ENCODE measurements around the gene TMEM120A.
"Not testable (repeated sequence)": the region's sequence is repeated elsewhere in the genome, so short reads cannot be mapped to it uniquely, and the experiment has no call there.

Gene TMEM120A

DNA sequence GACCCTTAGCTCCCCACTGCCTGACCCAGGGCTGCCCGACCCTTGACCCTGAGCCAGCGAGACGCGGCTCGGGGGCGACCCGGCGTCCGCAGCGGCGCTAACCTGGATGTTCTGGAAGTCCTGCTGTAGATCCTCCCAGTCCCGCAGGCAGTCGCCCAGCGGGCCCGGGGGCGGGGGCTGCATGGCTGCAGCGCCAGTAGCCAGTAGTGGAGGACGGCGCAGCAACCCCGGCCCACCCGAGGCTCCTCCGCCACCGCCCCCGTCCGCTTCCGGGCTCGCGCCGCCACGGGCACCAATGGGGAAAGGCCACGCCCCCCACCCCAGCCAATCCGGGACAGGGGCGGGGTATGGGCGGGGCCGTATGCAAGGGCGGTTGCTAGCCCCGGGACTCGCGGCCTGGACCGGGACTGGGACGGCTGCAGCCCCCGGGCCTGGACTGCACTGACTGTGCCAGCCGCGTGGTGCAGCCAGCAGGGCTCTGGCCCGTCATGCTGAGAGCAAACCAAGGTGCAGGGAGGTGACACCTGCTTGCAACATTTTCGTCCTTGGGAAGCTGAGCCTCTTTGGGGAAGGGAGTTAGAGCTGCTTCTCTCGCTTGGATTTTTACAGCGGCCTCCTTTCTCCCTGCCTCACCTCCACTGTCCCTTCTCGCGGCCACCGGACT, at the start of gene TMEM120A:
Gene TMEM120A, minus strand, starts transcription at position 208 of the 664 bp plus-strand sequence. Its CDS starts 25 bp downstream, at position 183.
- DNase-seq, result peak; percentile 92

GRCh38 chr7:76040126-76040525, 45.7 kb upstream of the TMEM120A start:
- no peak for DNase-seq

- DNase-seq, result no peak
Observed at GRCh38 chr7:76037310-76037709, 42.9 kb upstream of the TMEM120A start.

DNA sequence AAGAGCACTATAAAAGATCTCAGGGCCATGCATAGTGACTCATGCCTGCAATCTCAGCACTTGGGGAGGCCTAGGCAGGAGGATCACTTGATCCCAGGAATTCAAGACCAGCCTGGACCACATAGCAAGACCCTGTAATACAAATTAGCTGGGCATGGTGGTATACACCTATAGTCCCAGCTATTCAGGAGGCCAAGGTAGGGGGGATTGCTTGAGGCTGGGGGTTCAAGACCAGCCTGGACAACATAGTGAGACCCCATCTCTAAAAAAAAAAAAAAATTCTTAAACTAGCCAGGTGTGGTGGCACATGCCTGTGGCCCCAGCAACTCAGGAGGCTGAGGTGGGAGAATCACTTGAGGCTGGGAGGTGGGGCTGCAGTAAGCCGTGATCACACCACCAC, 37.6 kb upstream of the TMEM120A start:
- no peak for DNase-seq

DNA sequence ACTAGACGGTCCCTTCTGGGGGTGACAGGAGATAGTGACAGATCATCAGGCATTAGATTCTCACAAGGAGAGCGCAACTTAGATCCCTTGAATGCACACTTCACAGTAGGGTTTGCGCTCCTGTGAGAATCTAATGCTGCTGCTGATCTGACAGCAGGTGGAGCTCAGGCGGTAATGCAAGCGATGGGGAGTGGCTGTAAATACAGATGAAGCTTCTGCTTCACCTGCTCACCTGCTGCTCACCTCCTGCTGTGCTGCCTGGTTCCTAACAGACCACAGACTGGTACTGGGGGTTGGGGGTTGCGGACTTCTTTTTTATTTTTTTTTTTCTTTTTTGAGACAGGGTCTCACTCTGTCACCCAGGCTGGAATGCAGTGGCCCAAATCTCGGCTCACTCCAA, 35.3 kb upstream of the TMEM120A start:
- DNase-seq, result not testable (repeated sequence)

GRCh38 chr7:76023002-76023401, 28.6 kb upstream of the TMEM120A start:
- DNase-seq, result no peak

DNA sequence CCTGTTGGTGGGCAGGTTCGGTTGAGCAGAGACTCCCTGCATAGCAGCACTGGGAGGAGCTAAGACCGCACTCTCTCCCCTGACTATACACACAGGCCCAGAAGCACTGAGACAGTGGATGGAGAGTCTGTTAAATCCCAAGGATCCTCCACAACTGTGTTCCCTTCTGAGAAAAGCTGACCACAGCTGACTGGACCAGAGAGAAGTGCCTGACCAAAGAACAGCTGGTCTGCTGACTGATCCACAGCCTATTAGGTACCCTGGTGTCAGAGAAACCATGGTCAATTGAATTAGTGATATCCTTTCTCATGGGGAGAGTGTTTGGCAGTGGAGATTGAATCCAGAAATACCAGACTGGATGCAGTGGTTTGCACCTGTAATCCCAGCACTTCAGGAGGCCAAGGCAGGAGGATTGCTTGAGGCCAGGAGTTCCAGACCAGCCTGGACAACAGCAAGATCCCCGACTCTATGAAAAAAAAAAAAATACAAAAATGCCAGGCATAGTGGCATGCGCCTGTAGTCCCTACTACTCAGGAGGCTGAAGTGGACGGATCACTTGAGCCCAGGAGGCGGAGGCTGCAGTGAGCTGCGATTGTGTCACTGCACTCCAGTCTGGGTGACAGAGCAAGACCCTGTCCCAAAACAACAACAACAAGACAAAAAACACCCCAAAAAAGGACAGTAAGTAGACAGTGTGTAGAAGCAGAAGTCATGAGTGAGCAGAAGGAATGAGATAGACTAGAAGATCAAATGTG, 27.8 kb upstream of the TMEM120A start:
- no peak for DNase-seq

GRCh38 chr7:76020031-76020714, 25.8 kb upstream of the TMEM120A start:
- DNase-seq, result peak; percentile 68

GRCh38 chr7:76018520-76018919, 24.1 kb upstream of the TMEM120A start:
- DNase-seq, result not testable (repeated sequence)

DNA sequence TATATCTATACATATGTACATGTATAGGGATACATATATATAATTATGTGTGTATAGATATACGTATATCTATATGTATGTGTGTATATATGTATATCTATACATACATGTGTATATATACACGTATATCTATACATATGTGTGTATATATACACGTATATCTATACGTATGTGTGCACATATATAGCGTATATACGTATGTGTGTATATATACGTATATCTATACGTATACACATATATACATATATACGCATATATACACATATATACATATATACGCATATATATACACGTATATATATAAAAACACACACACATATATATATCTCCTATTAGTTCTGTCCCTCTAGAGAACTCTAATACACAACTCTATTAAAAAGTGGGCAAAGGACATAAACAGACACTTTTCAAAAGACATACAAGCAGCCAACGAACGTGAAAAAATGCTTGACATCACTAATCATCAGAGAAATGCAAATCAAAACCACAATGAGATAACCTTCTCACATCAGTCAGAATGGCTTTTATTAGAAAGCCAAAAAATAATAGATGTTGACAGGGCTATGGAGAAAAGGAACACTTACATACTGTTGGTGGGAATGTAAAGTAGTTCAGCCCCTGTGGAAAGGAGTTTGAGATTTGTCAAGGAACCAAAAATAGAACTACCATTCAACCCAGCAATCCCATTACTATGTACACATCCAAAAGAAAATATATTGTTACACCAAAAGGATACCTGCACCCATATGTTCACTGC, 22.0 kb upstream of the TMEM120A start:
- DNase-seq, result no peak

DNA sequence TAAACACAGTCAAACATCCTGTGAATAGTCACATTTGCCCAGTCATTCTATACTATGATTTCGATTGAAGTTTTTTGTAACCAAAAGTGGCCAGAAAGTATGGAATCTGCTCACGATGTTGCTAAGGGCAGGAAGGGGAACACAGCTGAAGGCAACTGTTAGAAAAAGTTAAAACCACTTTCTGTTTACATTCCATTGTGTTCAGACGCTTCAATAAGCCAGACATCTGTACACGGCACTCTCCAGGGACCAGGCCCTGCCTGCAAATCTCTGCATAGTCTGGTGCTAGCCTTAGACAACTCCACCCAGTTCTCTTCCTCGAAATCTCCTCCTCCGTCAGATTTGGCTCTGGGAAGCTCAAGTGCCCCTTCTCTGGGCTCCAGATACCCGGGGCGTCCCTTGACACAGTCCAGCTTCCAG, 17.1 kb upstream of the TMEM120A start:
- DNase-seq, result no peak

GRCh38 chr7:76009672-76010600, 15.5 kb upstream of the TMEM120A start:
- DNase-seq, result no peak

- peak; percentile 29 for DNase-seq
Observed at GRCh38 chr7:76008156-76008687, 13.8 kb upstream of the TMEM120A start.

GRCh38 chr7:76005004-76005403, 10.6 kb upstream of the TMEM120A start:
- not testable (repeated sequence) for DNase-seq

DNA sequence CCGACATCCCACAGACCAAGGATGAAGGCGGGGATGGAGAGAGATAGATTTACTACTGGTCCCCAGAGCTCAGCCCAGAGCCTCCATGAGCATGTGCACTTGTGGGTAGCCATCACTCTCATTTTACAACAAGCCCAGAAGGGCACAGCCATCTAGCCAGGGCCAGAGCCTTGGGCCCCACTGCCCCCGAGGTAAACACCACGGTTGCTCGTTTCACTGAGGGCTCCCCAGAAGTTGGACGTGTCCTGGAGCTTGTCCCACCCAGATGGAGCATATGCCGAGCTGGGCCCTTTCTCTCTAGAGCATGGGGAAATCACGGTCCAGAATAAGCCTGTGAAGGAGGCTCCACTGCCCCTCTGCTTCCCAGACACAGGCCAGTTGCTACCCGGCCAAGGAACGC, 9.0 kb upstream of the TMEM120A start:
- DNase-seq, result no peak

- DNase-seq, result no peak
Observed at GRCh38 chr7:76002822-76003221, 8.4 kb upstream of the TMEM120A start.

- no peak for DNase-seq
Observed at GRCh38 chr7:76002139-76002538, 7.7 kb upstream of the TMEM120A start.

DNA sequence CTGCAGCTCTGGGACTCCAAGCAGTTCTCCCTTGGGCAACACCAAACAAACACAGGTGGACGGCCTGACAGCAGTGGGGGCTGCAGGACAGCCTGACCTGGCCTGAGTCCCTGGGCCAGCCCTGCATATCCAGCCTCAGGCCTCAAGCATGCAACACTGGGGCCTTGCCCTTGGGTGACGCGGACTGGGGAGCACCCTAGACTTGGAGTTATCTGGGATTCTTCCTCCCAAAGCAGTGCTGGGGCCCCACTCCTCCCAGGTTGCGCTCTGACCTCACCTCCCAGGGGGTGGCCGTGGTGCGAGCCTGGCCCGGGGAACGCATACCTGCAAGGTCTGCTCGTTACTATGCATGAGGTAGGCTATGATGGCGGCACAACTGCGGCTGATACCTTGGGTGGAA, 6.2 kb upstream of the TMEM120A start:
- no peak for DNase-seq

DNA sequence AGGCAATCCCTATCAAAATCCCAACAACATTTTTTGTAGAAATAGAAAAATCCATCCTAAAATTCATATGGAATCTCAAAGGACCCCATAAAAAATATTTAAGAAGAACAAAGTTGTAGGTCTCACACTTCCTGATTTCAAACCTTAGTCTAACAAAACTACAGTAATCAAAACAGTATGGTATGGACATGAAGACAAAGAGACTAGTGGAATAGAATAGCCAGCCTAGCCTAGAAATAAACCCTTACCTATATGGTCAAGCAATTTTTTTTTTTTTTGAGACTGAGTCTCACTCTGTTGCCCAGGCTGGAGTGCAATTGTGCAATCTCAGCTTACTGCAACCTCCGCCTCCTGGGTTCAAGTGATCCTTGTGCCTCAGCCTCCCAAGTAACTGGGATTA, 3.6 kb upstream of the TMEM120A start:
- no peak for DNase-seq

- DNase-seq, result no peak
Observed at GRCh38 chr7:75996476-75996875, 2.1 kb upstream of the TMEM120A start.

DNA sequence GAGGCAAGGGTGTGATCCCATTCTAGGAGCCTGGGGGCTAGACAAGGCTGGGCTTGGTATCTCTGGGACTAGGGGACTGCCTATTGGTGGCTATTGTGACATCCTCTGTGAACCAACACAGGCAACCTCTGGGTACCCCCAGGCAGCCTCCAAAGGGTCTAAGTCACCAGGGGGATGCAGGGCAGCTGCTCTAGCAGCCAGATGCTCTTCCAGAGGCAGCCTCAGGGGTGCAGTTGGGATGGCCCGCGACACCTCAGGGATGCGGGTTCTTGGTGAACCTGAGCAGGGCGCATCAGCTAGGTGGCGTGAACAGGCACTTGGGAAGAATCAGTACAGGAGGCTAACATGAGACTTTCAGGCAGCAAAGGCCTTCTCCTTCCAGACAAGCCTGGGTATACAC, 1.6 kb upstream of the TMEM120A start:
- no peak for DNase-seq

GRCh38 chr7:75995052-75995471, 667 bp upstream of the TMEM120A start:
- no peak for DNase-seq

Data from CD4-positive, alpha-beta T cell treated with Interleukin-21 for 1 hour (primary cell).